ENCODE results near the gene PAX8.

Gene PAX8

GRCh38 chr2:113209646-113210171, 69.0 kb downstream of the PAX8 start:
- H3K4me1 ChIP-seq (ENCODE audit: insufficient read depth, low read length) = peaks cover 14% of the 10 kb centered on the region
- no peak overlapping the region for H3K9ac ChIP-seq (ENCODE audit: low read depth, low read length)
- no peaks in the 10 kb centered on the region for H3K9me3 ChIP-seq (ENCODE audit: control insufficient read depth, insufficient read depth, low read length)
- no peaks in the 10 kb centered on the region for H3K36me3 ChIP-seq (ENCODE audit: insufficient read depth, low read length)

DNA sequence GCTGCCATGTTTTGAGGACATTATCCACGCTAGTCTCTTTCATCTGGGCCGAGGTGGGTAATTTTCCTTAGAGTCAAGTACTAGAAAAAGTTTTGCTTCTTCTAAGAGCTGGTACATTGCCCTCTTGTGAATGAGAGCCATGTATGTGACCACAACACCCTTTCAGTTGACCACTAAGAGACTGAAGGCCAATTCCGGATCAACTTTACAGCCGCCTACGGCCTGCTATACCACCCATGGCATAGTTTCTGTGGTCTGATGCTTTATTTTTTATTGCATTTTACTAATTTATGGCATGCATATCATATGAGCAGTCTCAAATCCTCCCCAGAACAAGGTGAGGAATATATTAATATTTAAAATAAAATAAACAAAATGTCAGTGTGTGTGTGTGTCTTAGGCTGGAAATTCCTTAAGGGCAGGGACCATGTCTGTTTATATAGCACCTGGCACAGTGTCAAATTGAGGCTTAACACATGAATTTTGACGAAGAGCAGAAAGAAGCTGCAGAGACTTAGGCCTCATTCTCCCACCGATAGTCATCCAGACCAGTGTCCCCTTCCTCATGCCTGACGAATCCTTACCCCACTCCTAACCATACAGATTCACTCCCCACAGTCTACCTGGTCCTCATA, 69.6 kb downstream of the PAX8 start:
- Histone ChIP-seq H3K36me3 (ENCODE audit: insufficient read depth, low read length) (no peaks in the 10 kb centered on the region), H3K4me1 (ENCODE audit: insufficient read depth, low read length) (peaks cover 16% of the 10 kb centered on the region), H3K9ac (ENCODE audit: low read depth, low read length) (no peak overlapping the region), H3K9me3 (ENCODE audit: control insufficient read depth, insufficient read depth, low read length) (no peaks in the 10 kb centered on the region)

DNA sequence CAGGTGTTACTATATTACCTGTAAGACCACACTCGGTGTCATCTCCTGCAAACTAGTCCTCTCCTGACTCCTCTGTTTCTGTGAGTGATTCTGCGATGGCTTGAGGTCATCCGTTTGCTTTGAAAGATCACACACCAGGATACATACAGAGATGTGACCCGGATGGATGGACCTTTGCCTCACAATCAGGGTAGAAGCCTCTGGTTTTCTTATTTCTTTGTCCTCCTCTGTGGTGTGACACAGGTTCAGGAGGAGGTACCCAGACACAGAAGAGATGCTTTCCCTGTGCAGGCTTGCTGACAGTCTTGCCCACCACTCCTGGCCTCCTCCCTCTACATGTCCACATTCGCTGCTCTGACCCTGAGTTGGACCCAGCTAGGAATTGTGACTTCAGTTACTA, 70.3 kb downstream of the PAX8 start:
- H3K36me3 ChIP-seq (ENCODE audit: insufficient read depth, low read length) = no peaks in the 10 kb centered on the region
- no peak overlapping the region for H3K9ac ChIP-seq (ENCODE audit: low read depth, low read length)
- H3K9me3 ChIP-seq (ENCODE audit: control insufficient read depth, insufficient read depth, low read length) = no peaks in the 10 kb centered on the region
- peaks cover 15% of the 10 kb centered on the region for H3K4me1 ChIP-seq (ENCODE audit: insufficient read depth, low read length)

DNA sequence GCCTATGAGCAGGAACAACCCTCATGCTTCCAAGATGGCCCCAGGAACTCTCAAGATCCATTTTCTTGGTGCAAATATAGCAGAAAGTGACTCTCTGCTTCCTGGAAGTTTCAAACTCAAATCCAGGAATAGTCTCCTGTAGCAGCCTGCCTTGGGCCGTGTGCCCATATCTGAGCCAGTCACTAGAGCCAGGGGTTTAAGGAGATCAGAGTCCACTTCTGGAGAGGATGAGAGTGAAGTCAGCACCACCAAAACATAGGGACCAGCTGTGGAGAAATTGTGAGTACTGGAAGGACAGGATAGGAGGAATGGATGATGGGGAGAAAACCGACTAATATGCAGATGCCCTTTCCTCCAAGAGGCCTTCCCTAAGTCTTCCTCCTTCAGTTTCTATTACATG, 71.7 kb downstream of the PAX8 start:
- H3K36me3 ChIP-seq (ENCODE audit: insufficient read depth, low read length) = no peaks in the 10 kb centered on the region
- no peaks in the 10 kb centered on the region for H3K9me3 ChIP-seq (ENCODE audit: control insufficient read depth, insufficient read depth, low read length)
- no peak overlapping the region for H3K9ac ChIP-seq (ENCODE audit: low read depth, low read length)
- H3K4me1 ChIP-seq (ENCODE audit: insufficient read depth, low read length) = peaks cover 13% of the 10 kb centered on the region

DNA sequence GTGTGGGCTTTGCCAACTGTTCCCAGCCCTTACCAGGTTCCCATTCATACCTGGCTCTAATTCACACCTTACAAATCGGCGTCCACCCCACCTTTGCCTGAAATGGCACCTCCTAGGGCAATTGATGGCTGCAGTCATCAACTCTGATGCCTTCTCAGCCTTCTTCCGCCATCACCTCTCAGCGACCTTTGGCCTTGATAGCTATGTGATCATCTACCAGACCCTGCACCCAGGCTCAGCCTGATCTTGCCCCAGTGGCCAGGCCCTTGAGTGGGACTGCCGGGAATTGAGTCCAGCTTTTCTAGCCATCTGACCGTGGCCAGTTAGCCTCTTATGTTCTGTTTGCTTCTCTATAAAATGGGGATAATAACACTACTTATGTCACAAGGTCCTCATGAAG, 72.5 kb downstream of the PAX8 start:
- Histone ChIP-seq H3K9ac (ENCODE audit: low read depth, low read length) (no peak overlapping the region), H3K4me1 (ENCODE audit: insufficient read depth, low read length) (peaks cover 5% of the 10 kb centered on the region), H3K36me3 (ENCODE audit: insufficient read depth, low read length) (no peaks in the 10 kb centered on the region), H3K9me3 (ENCODE audit: control insufficient read depth, insufficient read depth, low read length) (no peaks in the 10 kb centered on the region)

- no peak overlapping the region for H3K9ac ChIP-seq (ENCODE audit: low read depth, low read length)
Observed at GRCh38 chr2:113203901-113204519, 74.7 kb downstream of the PAX8 start.

GRCh38 chr2:113203217-113203530, 75.5 kb downstream of the PAX8 start:
- Histone ChIP-seq H3K9me3 (ENCODE audit: control insufficient read depth, insufficient read depth, low read length) (no peaks in the 10 kb centered on the region), H3K4me1 (ENCODE audit: insufficient read depth, low read length) (peaks cover 4% of the 10 kb centered on the region; the same call in 1 of the 2 replicates), H3K9ac (ENCODE audit: low read depth, low read length) (no peak overlapping the region), H3K36me3 (ENCODE audit: insufficient read depth, low read length) (no peaks in the 10 kb centered on the region)

More at GRCh38 chr2:113203901-113204519, 74.7 kb downstream of the PAX8 start:
- Histone ChIP-seq H3K9me3 (ENCODE audit: control insufficient read depth, insufficient read depth, low read length) (no peaks in the 10 kb centered on the region), H3K36me3 (ENCODE audit: insufficient read depth, low read length) (no peaks in the 10 kb centered on the region), H3K4me1 (ENCODE audit: insufficient read depth, low read length) (peaks cover 4% of the 10 kb centered on the region; the same call in 1 of the 2 replicates)

DNA sequence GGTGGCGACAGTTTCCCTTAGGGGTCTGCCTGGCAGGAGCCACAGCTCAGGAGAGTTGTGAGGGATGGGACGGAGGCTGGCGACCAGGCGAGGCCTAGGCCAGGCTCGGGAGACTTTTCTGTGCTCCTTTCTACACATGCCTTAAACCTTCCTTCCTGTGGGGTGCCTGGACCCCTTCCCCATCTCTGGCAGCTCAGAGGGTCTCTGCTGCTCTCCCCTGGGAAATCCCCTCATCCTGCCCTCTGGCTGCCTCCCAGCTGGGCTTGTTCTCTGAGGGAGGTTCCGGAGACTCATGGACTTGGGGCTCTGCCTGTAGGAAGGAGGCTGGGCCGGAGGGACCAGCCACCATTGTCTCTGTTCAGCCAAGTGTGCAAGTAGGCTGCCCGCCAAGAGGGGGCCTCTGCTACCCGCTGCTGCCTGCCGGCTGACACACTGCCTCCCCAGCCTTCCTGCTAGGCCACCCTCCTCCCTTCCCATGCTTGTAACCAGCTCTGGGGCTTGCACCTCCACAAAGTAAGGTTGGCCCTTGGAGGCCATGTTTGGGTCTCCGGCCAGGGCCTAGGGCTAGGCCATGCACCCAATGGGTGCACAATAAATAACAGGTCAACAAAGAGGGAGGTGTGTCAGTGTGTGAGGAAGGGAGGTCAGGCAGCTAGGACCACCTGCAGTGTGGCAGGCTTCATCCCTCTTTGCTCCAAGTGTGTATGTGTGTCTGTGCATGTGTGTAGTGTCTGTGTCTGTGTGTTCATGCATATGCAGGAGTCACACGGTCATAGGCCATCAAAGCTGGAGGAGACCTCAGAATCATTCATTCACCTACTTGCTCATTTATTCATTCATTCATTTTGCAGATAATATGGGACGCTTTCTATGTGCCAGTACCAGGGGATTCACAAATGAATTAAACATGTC, 76.2 kb downstream of the PAX8 start:
- no peak overlapping the region for H3K9ac ChIP-seq (ENCODE audit: low read depth, low read length)
- peaks cover 4% of the 10 kb centered on the region; the same call in 1 of the 2 replicates for H3K4me1 ChIP-seq (ENCODE audit: insufficient read depth, low read length)
- no peaks in the 10 kb centered on the region for H3K36me3 ChIP-seq (ENCODE audit: insufficient read depth, low read length)
- no peaks in the 10 kb centered on the region for H3K9me3 ChIP-seq (ENCODE audit: control insufficient read depth, insufficient read depth, low read length)

DNA sequence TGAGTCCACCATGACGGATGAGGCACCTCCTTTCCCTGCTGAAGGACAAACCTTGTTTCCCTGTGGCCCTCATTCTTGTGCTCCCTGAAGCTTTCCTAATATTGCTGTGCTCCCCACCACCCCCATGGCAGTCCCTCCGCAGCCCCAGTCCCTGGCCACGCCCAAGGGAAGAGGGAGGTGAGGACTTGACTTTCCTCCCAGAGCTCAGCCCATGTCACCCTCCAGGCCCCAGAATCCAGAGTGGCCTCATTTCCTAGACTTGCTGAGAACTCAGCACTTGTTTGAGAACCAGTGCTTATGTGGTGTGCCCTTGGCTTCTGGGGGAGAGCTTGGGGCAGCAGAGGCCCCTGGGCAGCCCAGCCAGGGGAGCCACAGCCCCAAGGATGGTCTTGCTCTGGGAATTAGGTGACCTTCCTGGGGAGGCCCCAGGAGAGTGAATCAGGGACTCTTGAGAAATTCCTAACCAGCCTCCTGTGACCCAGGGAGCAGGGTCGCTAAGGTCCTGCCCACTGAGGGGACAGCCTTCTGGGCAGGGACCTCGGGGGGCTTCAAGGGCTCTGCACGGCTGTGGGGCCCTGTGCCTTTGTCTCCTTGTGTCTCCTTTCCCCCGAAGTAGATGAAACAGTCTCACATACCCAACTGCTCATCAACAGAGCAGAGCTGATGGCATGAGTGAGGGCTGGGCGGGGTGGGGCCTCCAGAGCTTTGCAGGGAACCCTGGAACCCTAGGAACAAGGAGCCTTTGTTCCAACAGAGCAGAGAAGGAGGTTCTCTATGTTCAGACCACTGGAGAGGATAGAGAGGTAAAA, 77.0 kb downstream of the PAX8 start:
- Histone ChIP-seq H3K9ac (ENCODE audit: low read depth, low read length) (no peak overlapping the region), H3K9me3 (ENCODE audit: control insufficient read depth, insufficient read depth, low read length) (no peaks in the 10 kb centered on the region), H3K36me3 (ENCODE audit: insufficient read depth, low read length) (no peaks in the 10 kb centered on the region), H3K4me1 (ENCODE audit: insufficient read depth, low read length) (peaks cover 4% of the 10 kb centered on the region; the same call in 1 of the 2 replicates)

DNA sequence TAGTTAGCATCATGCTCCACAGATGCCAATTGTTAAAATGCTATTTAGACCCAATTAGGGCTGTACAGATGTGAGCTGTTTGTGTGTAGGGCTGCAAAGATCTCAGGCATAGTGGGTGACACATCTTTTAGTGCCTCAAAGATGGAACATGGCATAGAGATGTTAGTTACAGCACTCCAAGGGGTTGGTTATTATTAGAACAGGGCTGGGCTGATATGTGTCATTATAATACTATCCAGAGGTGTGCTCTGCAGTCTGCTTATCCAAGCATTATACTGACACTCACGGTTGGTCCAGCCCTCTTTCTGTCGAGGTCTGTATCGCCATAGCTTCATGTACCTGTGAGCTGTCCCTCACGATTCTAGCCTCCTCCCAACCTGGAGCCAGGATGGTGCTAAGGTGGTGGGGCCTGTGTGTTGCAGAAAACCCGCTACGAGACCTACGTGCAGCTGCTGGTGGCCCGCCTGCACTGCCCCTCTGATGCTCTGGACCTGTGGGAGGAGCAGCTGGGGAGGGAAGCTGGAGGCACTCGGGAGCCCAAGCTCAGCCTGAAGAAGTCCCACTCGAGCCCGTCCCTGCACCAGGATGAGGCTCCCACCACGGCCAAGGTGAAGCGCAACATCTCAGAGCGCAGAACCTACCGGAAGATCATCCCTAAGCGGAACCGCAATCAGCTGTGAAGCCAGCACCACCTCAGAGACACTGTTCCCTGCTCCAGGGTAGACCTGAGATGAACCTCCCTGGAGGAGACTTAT, 77.8 kb downstream of the PAX8 start:
- no peak overlapping the region for H3K9ac ChIP-seq (ENCODE audit: low read depth, low read length)
- no peaks in the 10 kb centered on the region for H3K9me3 ChIP-seq (ENCODE audit: control insufficient read depth, insufficient read depth, low read length)
- H3K36me3 ChIP-seq (ENCODE audit: insufficient read depth, low read length) = no peaks in the 10 kb centered on the region
- peaks cover 4% of the 10 kb centered on the region; the same call in 1 of the 2 replicates for H3K4me1 ChIP-seq (ENCODE audit: insufficient read depth, low read length)

GRCh38 chr2:113200236-113200635, 78.5 kb downstream of the PAX8 start:
- H3K9ac ChIP-seq (ENCODE audit: low read depth, low read length) = no peak overlapping the region
- no peaks in the 10 kb centered on the region for H3K9me3 ChIP-seq (ENCODE audit: control insufficient read depth, insufficient read depth, low read length)
- peaks cover 4% of the 10 kb centered on the region; the same call in 1 of the 2 replicates for H3K4me1 ChIP-seq (ENCODE audit: insufficient read depth, low read length)
- H3K36me3 ChIP-seq (ENCODE audit: insufficient read depth, low read length) = no peaks in the 10 kb centered on the region

- H3K36me3 ChIP-seq (ENCODE audit: insufficient read depth, low read length) = no peaks in the 10 kb centered on the region
Observed at GRCh38 chr2:113198790-113199612, 79.7 kb downstream of the PAX8 start.

More at GRCh38 chr2:113198790-113199612, 79.7 kb downstream of the PAX8 start:
- Histone ChIP-seq H3K4me1 (ENCODE audit: insufficient read depth, low read length) (peaks cover under 1% of the 10 kb centered on the region; the same call in 1 of the 2 replicates), H3K9me3 (ENCODE audit: control insufficient read depth, insufficient read depth, low read length) (no peaks in the 10 kb centered on the region), H3K9ac (ENCODE audit: low read depth, low read length) (peak overlapping the region; percentile 53; the same call in 1 of the 2 replicates)
